Coronary artery (tissue), 2 donors: Measurements from ENCODE around the gene CCDC187.

Experiments
- DNase-seq: peaks from one replicate; pipeline ENCODE4 v3.0.0-alpha.2; 2017; ENCODE audit warnings: low spot score
- H3K27ac ChIP-seq, 2 donors: fragments of 200-600 bp; sonication (generic); one replicate each; pipeline ENCODE4 v1.5.1; 2016 to 2019
- H3K4me3 ChIP-seq: fragments of 200-600 bp; sonication (generic); 2 replicates; pipeline ENCODE4 v1.5.1; 2016; ENCODE audit warnings: mild to moderate bottlenecking, moderate library complexity
- TF ChIP-seq, protein P1 (sequence below): fragments of 200-600 bp; sonication (generic); IDR thresholded peaks from one replicate; pipeline ENCODE4 v1.5.1; 2019; ENCODE audit warnings: antibody characterized with exemption

Gene CCDC187

DNA sequence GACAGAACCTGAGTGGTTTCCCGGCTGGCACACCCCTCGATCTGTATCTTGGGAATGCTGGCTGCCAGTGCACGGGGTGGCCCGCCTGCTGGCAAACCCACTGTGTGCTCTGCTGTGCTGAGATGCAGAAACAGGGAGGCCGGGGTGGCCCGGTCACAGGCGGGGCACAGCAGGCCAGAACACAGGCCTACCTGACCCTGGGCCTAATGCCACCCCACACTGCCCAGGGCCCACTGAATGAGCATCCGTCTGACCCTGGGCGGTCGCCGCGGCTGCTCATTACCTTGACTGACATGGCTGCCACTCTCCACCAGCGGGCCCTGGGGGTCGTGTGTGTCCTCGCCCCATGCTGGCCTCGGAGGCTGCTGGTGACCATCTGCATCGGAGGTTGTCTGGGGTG lies 44.1 kb downstream of the CCDC187 start:
- Histone ChIP-seq H3K4me3 (no peak overlapping the region), H3K27ac (no peak overlapping the region)
- DNase-seq, result no peak
- TF ChIP-seq, protein P1, sequence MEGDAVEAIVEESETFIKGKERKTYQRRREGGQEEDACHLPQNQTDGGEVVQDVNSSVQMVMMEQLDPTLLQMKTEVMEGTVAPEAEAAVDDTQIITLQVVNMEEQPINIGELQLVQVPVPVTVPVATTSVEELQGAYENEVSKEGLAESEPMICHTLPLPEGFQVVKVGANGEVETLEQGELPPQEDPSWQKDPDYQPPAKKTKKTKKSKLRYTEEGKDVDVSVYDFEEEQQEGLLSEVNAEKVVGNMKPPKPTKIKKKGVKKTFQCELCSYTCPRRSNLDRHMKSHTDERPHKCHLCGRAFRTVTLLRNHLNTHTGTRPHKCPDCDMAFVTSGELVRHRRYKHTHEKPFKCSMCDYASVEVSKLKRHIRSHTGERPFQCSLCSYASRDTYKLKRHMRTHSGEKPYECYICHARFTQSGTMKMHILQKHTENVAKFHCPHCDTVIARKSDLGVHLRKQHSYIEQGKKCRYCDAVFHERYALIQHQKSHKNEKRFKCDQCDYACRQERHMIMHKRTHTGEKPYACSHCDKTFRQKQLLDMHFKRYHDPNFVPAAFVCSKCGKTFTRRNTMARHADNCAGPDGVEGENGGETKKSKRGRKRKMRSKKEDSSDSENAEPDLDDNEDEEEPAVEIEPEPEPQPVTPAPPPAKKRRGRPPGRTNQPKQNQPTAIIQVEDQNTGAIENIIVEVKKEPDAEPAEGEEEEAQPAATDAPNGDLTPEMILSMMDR, result no peak

DNA sequence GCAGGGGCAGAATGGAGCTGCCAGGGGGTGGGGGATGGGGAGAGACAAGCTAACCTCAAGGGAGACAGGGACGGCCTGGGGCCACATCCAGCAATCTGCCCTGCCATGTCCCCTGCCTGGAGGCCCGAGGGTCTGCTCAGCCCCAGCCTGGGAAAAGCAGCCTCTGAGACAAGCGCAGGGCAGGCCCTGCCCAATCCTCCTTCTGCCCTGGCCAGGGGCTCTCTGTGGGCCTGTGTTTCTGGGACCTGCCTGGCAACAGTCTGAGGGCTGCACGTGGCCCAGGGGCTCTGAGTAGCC lies 44.4 kb downstream of the CCDC187 start:
- TF ChIP-seq, protein P1, result no peak
- DNase-seq, result no peak
- H3K4me3 ChIP-seq, result no peak overlapping the region
- no peak overlapping the region for H3K27ac ChIP-seq

DNA sequence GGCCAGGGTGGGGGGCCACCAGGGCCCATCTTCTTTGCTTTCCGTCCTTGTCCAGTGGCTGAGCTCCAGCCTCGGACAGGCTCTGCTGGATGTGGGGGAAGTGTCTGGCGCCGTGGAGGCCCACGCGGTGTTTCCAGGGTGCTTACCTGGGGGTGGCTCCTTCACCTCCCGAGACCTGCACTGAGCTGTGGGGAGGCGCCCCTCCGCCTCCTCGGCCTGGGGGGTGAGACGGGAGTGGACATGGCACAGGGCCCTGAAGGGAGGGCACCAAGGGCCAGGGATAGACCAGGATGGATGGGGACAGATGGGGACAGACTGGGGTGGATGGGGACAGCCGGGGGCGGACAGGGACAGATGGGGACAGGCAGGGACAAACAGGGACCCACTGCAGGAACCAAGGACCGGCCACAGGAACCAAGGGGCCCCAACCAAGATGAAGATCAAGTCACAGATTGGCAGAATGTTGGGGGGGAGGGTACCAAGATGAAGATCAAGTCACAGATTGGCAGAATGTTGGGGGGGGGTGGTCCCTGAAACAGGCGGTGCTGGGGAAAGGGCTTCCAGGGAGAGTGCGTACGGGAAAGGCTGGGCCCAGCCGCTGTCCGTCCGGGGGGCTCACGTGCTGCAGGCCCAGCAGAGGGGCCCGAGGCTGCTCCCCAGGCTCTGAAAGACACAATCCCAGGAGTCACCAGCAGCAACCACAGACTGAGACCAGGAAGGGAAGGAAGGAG lies 44.9 kb downstream of the CCDC187 start:
- Histone ChIP-seq H3K27ac (no peak overlapping the region), H3K4me3 (no peak overlapping the region)
- no peak for DNase-seq
- TF ChIP-seq, protein P1, result no peak

DNA sequence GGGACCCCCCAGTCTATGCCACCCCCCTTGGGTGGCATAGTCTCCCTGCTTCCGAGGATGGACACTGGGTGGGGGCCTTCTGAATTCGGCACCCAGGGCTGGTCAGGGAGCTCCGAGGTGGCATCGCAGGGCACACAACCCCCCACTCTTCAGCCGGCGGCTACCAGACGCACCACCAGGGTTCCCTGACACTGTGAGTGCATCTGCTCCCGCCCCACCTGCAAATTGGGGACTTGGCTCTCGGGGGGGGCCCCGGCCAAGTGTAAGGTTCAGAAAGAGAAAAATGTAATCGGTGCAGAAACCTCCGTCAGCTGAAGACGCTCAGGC lies 45.6 kb downstream of the CCDC187 start:
- Histone ChIP-seq H3K4me3 (no peak overlapping the region), H3K27ac (no peak overlapping the region)
- DNase-seq, result no peak
- TF ChIP-seq, protein P1, result no peak

DNA sequence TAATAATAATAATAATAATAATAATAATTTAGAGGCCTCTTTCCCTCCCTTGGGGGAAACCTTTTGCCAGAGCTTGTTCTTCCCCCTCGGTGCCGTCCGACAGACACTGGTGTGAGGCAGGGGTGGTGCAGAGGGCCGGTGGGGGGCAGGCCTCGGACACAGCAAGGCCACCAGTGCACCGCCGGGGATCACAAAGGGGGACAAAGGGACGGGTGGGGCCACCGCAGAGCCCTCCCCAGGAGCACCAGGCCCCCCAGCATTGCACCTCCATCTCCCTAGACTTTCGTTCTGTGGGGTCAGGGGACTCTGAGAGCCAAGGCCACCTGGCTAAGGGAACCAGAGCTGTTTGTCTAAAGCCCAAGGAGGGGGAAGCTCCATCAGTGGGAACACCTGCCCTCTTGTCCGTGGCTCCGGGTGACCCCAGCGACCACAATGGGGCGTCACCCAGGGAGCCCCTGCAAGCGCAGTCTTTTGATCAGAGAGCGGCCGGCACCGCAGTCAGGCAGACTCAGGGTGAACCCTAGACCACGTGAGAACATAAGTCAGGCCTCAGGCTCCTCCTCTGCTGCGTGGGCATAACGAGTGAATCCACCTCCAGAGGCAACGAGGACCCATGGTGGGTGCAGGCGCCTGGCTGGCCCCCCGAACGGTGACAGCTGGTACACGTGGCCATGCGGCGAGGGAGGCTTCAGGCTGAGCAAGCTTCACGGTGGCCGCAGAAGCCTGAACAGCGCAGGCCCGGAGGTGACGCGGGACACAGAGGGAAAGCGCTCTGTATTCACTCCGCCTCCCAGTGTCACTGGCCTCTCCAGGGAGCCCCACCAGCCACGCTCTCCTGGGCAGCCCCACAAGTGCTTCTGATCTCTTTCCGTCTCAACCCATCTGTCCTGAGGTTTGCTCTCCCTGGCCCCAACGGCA lies 46.3 kb downstream of the CCDC187 start:
- Histone ChIP-seq H3K27ac (no peak overlapping the region), H3K4me3 (no peak overlapping the region)
- TF ChIP-seq, protein P1, result no peak
- no peak for DNase-seq

DNA sequence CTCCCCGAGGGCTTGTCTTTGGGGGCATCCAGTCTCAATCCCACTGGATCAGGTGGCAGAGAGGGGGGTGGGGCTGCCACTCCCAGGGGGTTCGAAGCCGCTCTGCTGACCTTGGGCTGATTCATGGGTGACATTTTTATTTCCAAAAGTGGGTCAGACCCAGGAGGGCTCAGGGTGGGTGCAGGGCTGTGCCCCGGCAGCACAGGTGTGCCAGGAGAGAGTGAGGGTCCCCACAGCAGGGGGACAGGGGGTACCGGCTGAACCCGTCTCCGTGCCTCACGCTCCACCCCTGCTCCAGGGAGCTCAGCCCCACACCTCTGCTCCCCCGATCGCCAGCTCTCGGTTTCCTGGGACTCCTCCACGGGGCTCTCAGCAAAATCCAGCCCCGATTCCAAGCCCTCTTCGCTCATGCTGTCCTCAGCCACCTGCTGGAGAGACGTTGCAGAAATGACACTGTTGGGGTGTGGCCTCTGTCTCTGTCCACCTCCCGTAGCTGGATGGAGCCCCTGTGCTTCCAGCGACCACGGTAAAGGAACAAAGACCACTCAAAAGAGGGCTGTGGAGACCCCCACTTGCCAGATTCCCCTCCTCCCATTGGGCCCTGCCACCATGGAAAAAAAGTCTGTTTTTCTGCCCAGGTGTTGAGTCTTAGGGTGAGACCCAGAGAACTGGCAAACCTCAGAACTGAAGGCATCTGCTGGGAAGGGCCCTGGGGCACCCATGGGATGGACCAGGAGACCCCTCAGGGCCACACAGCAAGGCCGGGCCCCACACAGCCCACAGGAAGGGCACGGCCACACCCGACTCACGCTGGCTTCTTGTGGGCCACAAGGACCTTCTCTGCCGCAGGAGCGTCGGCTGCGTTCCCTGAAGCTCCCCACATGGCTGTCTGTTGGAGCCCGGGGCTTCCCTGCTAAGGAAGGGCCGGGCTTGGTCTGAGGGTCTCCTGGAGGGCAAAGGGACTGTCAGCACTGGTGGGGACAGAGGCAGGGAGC lies 47.7 kb downstream of the CCDC187 start:
- TF ChIP-seq, protein P1, result no peak
- no peak overlapping the region for H3K27ac ChIP-seq
- no peak for DNase-seq

More for the DNA sequence above, 47.7 kb downstream of the CCDC187 start:
- H3K4me3 ChIP-seq, result no peak overlapping the region
